ENCODE results near the gene SC5D.

The SC5D gene

DNA sequence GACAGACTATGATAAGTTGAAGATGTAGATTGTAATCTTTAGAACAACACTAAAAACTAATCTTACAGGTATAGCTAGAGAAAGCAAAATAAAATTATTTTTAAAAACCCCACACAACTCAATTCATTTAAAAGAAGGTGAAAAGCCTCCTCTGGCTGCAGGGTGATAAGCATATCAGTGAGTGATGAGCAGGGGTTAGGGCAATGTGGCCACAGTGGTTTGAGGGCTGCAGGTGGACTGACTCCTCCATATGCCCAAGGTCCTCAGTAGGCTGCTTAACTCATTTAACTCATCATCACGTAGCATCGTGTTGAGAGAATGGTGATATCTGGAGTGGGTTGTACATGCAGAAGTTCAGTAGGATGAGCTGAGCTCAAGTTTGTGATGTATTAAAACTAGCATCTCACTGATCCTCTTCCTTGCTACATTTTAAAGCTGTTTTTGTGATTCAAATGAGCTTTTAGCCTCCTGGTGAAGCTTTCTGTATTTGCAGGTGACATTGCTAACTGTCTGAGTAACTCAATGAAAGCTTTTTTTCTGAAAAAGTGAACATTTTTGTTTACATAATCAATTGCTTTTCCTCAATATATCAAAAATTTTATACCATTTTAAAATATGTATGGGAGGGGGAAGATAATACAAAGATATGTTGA, 37.0 kb upstream of the SC5D start:
- Histone ChIP-seq H3K9me3 (ENCODE audit: control insufficient read depth in 1 of 2, low read length in 2 of 2) (no peaks in the 10 kb centered on the region), H3K27me3 (ENCODE audit: control insufficient read depth in 1 of 2, insufficient read depth in 2 of 2, low read length in 2 of 2) (no peaks in the 10 kb centered on the region), H3K27ac (ENCODE audit: low read depth, low read length) (no peak overlapping the region), H3K4me3 (ENCODE audit: low read depth in 1 of 2, low read length in 2 of 2) (no peak overlapping the region), H3K36me3 (ENCODE audit: control insufficient read depth in 1 of 2, insufficient read depth in 2 of 2, low read length in 2 of 2) (no peaks in the 10 kb centered on the region), H3K4me1 (ENCODE audit: control insufficient read depth in 1 of 2, insufficient read depth in 2 of 2, low read length in 2 of 2) (no peaks in the 10 kb centered on the region), H3K9ac (ENCODE audit: low read depth in 1 of 2, low read length in 2 of 2) (no peak overlapping the region)

DNA sequence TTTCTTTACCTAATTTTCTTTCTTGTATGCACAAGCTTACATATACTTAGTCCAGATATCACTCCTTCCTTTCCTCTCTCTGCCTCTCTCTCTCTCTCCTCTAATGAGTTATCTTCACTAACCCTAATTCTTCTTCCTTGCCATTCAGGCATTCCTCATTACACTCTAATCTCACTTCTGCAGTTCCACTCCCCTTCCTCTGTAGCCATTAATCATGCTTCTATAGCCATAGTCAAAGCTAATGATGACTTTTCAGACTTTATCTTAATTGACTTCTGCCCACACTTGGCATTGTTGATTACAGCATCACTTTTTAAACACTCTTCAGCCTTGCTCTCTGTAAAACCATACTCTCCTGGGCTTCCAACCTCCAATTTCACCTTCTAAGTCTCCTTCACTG, 35.3 kb upstream of the SC5D start:
- Histone ChIP-seq H3K4me3 (ENCODE audit: low read depth in 1 of 2, low read length in 2 of 2) (no peak overlapping the region), H3K9ac (ENCODE audit: low read depth in 1 of 2, low read length in 2 of 2) (no peak overlapping the region), H3K36me3 (ENCODE audit: control insufficient read depth in 1 of 2, insufficient read depth in 2 of 2, low read length in 2 of 2) (no peaks in the 10 kb centered on the region), H3K27me3 (ENCODE audit: control insufficient read depth in 1 of 2, insufficient read depth in 2 of 2, low read length in 2 of 2) (no peaks in the 10 kb centered on the region), H3K27ac (ENCODE audit: low read depth, low read length) (no peak overlapping the region), H3K4me1 (ENCODE audit: control insufficient read depth in 1 of 2, insufficient read depth in 2 of 2, low read length in 2 of 2) (no peaks in the 10 kb centered on the region), H3K9me3 (ENCODE audit: control insufficient read depth in 1 of 2, low read length in 2 of 2) (no peaks in the 10 kb centered on the region)

DNA sequence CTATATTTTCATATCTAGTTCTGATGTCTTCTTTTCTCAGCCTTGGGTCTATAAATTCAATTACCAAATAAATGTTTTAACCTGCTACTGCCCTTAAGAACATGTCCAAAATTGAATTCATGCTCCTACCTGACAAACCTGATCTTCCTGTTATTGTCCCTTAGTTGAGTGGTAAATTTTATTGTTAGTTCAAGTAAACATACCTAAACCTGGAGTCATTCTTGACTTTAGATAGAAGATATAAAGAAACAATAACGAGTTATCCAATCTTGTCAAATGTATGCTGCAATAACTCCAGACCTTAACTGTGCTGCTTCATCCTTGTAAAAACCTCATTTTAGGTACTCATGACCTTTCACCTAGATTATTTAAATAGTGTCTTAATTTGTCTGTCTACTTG, 34.6 kb upstream of the SC5D start:
- Histone ChIP-seq H3K4me1 (ENCODE audit: control insufficient read depth in 1 of 2, insufficient read depth in 2 of 2, low read length in 2 of 2) (no peaks in the 10 kb centered on the region), H3K4me3 (ENCODE audit: low read depth in 1 of 2, low read length in 2 of 2) (no peak overlapping the region), H3K27me3 (ENCODE audit: control insufficient read depth in 1 of 2, insufficient read depth in 2 of 2, low read length in 2 of 2) (no peaks in the 10 kb centered on the region), H3K9me3 (ENCODE audit: control insufficient read depth in 1 of 2, low read length in 2 of 2) (no peaks in the 10 kb centered on the region), H3K36me3 (ENCODE audit: control insufficient read depth in 1 of 2, insufficient read depth in 2 of 2, low read length in 2 of 2) (no peaks in the 10 kb centered on the region), H3K27ac (ENCODE audit: low read depth, low read length) (no peak overlapping the region), H3K9ac (ENCODE audit: low read depth in 1 of 2, low read length in 2 of 2) (no peak overlapping the region)

DNA sequence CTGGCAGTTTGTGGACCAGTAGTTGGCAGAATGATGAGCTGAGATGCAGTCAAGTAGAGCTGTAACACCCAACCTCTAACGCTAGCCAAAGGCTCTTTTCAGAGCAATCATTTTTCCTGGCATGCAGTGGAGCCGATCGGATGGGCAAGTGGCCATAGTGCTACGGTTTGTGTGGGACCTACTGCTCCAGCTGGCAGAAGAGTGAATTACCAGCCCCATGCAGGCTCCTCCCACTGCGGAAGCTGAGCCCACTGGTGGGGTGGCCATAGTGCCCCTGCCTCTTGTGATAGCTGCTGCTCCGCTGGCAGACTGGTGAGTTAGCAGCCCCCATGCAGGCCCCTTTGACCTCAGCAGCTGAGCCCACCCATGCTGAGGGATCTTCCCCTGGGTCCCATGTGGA, 27.0 kb upstream of the SC5D start:
- Histone ChIP-seq H3K27ac (ENCODE audit: low read depth, low read length) (no peak overlapping the region), H3K4me1 (ENCODE audit: control insufficient read depth in 1 of 2, insufficient read depth in 2 of 2, low read length in 2 of 2) (no peaks in the 10 kb centered on the region), H3K27me3 (ENCODE audit: control insufficient read depth in 1 of 2, insufficient read depth in 2 of 2, low read length in 2 of 2) (peaks cover 16 to 19% of the 10 kb centered on the region in 2 donors), H3K36me3 (ENCODE audit: control insufficient read depth in 1 of 2, insufficient read depth in 2 of 2, low read length in 2 of 2) (no peaks in the 10 kb centered on the region), H3K9me3 (ENCODE audit: control insufficient read depth in 1 of 2, low read length in 2 of 2) (no peaks in the 10 kb centered on the region), H3K4me3 (ENCODE audit: low read depth in 1 of 2, low read length in 2 of 2) (no peak overlapping the region), H3K9ac (ENCODE audit: low read depth in 1 of 2, low read length in 2 of 2) (no peak overlapping the region)

DNA sequence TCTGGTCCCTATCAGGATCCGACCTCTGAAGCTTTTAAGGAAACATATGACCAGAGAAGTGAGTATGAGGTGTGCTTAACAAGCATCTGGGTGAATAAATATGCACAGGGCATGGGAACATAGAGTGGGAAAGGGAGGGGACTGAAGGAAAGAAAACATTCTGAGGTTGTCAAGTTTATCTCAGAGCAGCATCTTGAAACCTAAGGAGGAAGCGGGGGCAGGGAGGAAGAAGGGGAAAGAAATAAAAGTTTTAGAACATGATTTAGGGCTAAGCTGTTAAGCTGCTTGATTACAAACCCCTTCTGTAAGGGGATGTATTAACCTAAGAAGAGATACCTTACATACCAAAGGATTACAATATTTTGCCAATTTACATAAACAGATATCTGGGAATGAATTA, 24.0 kb upstream of the SC5D start:
- Histone ChIP-seq H3K9ac (ENCODE audit: low read depth in 1 of 2, low read length in 2 of 2) (no peak overlapping the region), H3K27ac (ENCODE audit: low read depth, low read length) (no peak overlapping the region), H3K9me3 (ENCODE audit: control insufficient read depth in 1 of 2, low read length in 2 of 2) (no peaks in the 10 kb centered on the region), H3K36me3 (ENCODE audit: control insufficient read depth in 1 of 2, insufficient read depth in 2 of 2, low read length in 2 of 2) (no peaks in the 10 kb centered on the region), H3K4me1 (ENCODE audit: control insufficient read depth in 1 of 2, insufficient read depth in 2 of 2, low read length in 2 of 2) (no peaks in the 10 kb centered on the region), H3K27me3 (ENCODE audit: control insufficient read depth in 1 of 2, insufficient read depth in 2 of 2, low read length in 2 of 2) (peaks cover 19 to 20% of the 10 kb centered on the region in 2 donors), H3K4me3 (ENCODE audit: low read depth in 1 of 2, low read length in 2 of 2) (no peak overlapping the region)

DNA sequence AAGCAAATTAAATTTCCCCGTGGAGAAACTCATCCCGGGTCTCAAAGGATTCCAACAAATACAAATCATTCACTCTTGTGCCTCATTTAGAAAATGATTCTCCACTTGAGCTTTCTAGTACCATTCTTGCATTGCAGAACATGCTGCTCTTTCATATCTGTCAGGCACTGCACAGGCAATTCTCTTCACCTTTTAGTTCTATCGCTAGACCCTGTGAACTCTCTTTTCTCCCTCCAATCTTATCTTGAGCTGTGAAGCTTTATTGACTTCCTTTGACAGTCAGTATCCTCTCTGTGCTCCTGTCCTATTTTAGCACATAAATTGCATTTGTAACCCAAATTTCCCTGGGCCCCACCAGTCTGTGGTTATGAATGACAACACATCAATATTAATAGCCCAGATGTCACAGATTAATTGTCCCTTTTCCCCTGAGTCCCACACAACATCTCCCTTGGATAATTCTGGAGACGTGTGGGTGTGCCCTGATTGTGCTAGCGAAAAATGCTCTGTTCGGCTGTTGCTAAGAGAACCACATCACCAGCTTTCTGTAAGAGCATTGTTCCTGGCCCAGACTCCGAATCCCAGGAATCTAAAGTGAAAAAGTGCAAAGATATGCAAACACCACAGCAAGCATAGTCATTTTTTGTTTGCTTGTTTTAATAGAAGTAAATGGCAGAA, 22.4 kb upstream of the SC5D start:
- no peaks in the 10 kb centered on the region for H3K4me1 ChIP-seq (ENCODE audit: control insufficient read depth in 1 of 2, insufficient read depth in 2 of 2, low read length in 2 of 2)
- no peak overlapping the region for H3K27ac ChIP-seq (ENCODE audit: low read depth, low read length)
- H3K9me3 ChIP-seq (ENCODE audit: control insufficient read depth in 1 of 2, low read length in 2 of 2) = no peaks in the 10 kb centered on the region
- no peak overlapping the region for H3K9ac ChIP-seq (ENCODE audit: low read depth in 1 of 2, low read length in 2 of 2)
- H3K4me3 ChIP-seq (ENCODE audit: low read depth in 1 of 2, low read length in 2 of 2) = no peak overlapping the region
- peaks cover 15 to 19% of the 10 kb centered on the region in 2 donors for H3K27me3 ChIP-seq (ENCODE audit: control insufficient read depth in 1 of 2, insufficient read depth in 2 of 2, low read length in 2 of 2)
- H3K36me3 ChIP-seq (ENCODE audit: control insufficient read depth in 1 of 2, insufficient read depth in 2 of 2, low read length in 2 of 2) = no peaks in the 10 kb centered on the region

DNA sequence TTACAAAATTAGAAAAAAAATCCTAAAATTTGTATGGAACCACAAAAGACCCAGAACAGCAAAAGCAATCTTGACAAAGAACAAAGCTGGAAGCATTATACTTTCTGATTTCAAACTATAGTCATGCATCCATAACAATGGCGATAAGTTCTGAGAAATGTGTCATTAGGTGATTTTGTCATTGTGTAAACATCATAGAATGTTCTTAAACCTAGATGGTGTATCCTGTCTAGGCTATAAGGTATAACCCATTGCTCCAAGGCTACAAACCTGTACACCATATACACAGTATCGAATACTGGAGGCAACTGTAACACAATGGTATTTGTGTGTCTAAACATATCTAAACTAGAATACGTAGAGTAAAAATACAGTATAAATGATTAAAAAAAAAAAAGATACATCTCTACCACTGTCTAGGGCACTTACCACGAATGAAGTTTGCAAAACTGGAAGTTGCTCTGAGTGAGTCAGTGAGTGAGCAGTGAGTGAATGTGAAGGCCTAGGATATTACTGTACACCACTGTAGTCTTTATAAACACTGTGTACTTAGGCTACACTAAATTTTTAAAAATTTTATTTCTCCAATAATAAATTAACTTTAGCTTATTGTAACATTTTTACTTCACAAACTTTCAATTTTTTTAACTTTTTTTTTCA, 18.1 kb upstream of the SC5D start:
- H3K27ac ChIP-seq (ENCODE audit: low read depth, low read length) = no peak overlapping the region
- H3K9me3 ChIP-seq (ENCODE audit: control insufficient read depth in 1 of 2, low read length in 2 of 2) = no peaks in the 10 kb centered on the region
- no peak overlapping the region for H3K4me3 ChIP-seq (ENCODE audit: low read depth in 1 of 2, low read length in 2 of 2)
- H3K36me3 ChIP-seq (ENCODE audit: control insufficient read depth in 1 of 2, insufficient read depth in 2 of 2, low read length in 2 of 2) = no peaks in the 10 kb centered on the region
- H3K4me1 ChIP-seq (ENCODE audit: control insufficient read depth in 1 of 2, insufficient read depth in 2 of 2, low read length in 2 of 2) = no peaks in the 10 kb centered on the region
- H3K27me3 ChIP-seq (ENCODE audit: control insufficient read depth in 1 of 2, insufficient read depth in 2 of 2, low read length in 2 of 2) = peaks cover 0 to 5% of the 10 kb centered on the region in 2 donors
- H3K9ac ChIP-seq (ENCODE audit: low read depth in 1 of 2, low read length in 2 of 2) = no peak overlapping the region

DNA sequence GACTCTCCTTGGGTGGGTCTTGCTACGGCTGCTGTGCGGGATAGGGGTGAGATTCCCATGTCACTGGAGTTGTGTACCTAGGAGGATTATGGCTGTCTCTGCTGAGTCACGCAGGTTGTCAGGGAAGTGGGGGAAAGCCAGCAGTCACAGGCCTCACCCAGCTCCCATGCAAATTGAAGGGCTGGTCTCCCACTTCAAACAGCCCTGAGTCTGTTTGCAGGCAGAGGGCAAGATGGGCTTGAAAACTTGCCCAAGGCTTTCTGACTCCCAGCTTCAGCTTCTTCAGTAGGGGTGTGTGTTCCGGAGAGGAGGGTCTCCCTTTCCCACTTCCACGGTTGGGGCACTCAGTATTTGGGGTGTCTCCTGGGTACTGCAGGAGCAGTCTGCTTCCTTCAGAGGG, 10.9 kb upstream of the SC5D start:
- H3K27me3 ChIP-seq (ENCODE audit: control insufficient read depth in 1 of 2, insufficient read depth in 2 of 2, low read length in 2 of 2) = peaks cover 3 to 6% of the 10 kb centered on the region in 2 donors
- H3K9ac ChIP-seq (ENCODE audit: low read depth in 1 of 2, low read length in 2 of 2) = no peak overlapping the region
- H3K27ac ChIP-seq (ENCODE audit: low read depth, low read length) = no peak overlapping the region
- no peaks in the 10 kb centered on the region for H3K9me3 ChIP-seq (ENCODE audit: control insufficient read depth in 1 of 2, low read length in 2 of 2)
- no peaks in the 10 kb centered on the region for H3K4me1 ChIP-seq (ENCODE audit: control insufficient read depth in 1 of 2, insufficient read depth in 2 of 2, low read length in 2 of 2)
- H3K4me3 ChIP-seq (ENCODE audit: low read depth in 1 of 2, low read length in 2 of 2) = no peak overlapping the region
- no peaks in the 10 kb centered on the region for H3K36me3 ChIP-seq (ENCODE audit: control insufficient read depth in 1 of 2, insufficient read depth in 2 of 2, low read length in 2 of 2)

DNA sequence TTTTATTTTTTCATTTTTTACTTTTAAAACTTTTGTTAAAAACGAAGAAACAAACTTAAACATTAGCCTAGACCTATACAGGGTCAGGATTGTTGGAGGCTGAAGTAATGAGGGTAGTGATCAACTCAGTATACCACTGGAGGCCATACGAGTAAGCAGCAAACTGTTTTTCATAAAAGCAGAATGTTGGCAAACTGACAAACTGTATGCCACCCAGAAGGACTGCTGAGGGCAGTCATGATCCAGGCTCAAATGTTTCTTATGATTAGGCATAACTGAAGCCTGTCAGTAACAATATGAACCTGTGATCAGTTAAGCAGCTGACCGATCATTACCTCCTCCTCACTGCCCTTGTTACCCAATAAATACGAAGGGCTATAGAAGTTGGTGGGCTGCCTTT, 10.2 kb upstream of the SC5D start:
- Histone ChIP-seq H3K4me1 (ENCODE audit: control insufficient read depth in 1 of 2, insufficient read depth in 2 of 2, low read length in 2 of 2) (no peaks in the 10 kb centered on the region), H3K36me3 (ENCODE audit: control insufficient read depth in 1 of 2, insufficient read depth in 2 of 2, low read length in 2 of 2) (no peaks in the 10 kb centered on the region), H3K9ac (ENCODE audit: low read depth in 1 of 2, low read length in 2 of 2) (no peak overlapping the region), H3K9me3 (ENCODE audit: control insufficient read depth in 1 of 2, low read length in 2 of 2) (no peaks in the 10 kb centered on the region), H3K27me3 (ENCODE audit: control insufficient read depth in 1 of 2, insufficient read depth in 2 of 2, low read length in 2 of 2) (peaks cover 3 to 6% of the 10 kb centered on the region in 2 donors), H3K27ac (ENCODE audit: low read depth, low read length) (no peak overlapping the region), H3K4me3 (ENCODE audit: low read depth in 1 of 2, low read length in 2 of 2) (no peak overlapping the region)

DNA sequence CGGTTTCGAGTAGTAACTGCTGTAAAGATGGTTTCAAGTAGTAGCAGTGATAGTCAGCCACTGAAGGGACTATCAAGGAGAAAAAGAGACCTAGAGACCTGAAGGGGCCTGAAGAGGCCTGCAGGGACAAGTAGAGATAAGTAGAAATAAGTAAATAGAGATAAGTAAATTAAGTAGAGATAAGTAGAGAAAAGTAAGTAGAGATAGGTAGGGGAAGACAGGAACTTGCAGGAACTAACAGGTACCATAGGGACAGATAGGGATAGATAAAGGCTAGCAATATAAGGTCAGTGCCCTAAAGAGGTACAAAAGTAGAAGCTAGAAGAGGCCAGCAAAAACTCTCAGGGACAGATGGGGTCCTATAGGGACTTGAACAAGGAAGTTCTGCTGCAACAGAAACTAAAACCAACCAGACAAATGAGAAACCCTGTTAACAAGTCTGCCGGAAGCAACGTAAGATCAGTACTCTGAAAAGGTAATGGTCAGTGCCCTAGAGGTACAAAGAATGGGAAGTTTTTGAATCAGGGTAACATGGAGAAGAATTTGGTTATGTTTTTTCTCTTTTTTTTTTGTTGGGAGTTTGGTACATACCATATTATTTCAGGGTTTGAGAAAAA, 9.6 kb upstream of the SC5D start:
- H3K27me3 ChIP-seq (ENCODE audit: control insufficient read depth in 1 of 2, insufficient read depth in 2 of 2, low read length in 2 of 2) = peaks cover 3 to 6% of the 10 kb centered on the region in 2 donors
- no peaks in the 10 kb centered on the region for H3K9me3 ChIP-seq (ENCODE audit: control insufficient read depth in 1 of 2, low read length in 2 of 2)
- H3K27ac ChIP-seq (ENCODE audit: low read depth, low read length) = no peak overlapping the region
- no peak overlapping the region for H3K4me3 ChIP-seq (ENCODE audit: low read depth in 1 of 2, low read length in 2 of 2)
- H3K9ac ChIP-seq (ENCODE audit: low read depth in 1 of 2, low read length in 2 of 2) = no peak overlapping the region
- H3K36me3 ChIP-seq (ENCODE audit: control insufficient read depth in 1 of 2, insufficient read depth in 2 of 2, low read length in 2 of 2) = no peaks in the 10 kb centered on the region
- no peaks in the 10 kb centered on the region for H3K4me1 ChIP-seq (ENCODE audit: control insufficient read depth in 1 of 2, insufficient read depth in 2 of 2, low read length in 2 of 2)
